Activated CD8-positive, alpha-beta T cell treated with anti-CD3 and anti-CD28 coated beads for 36 hours (primary cell): ENCODE results near the gene ORM1. TPM values are rescaled to one million over a fixed set of nuclear protein-coding genes. Genes with fewer than 3 reads are reported as not detected.
"Not testable (repeated sequence)": the region's sequence is repeated elsewhere in the genome, so short reads cannot be mapped to it uniquely, and the experiment has no call there.

Experiments
- ATAC-seq: fragments of 200-7000 bp; cut with Tn5 transposase; one replicate; pipeline ENCODE4 v1.10.0; 2021; ENCODE audit warnings: mild to moderate bottlenecking, moderate library complexity
- CTCF ChIA-PET: fragments of 350-600 bp; sonication (Branson Sonifier 250); formaldehyde crosslinking; loops from one replicate; lab custom pipeline; 2021; ENCODE audit warnings: antibody characterized with exemption; lab: Charles Lee
- POLR2A ChIA-PET: fragments of 350-600 bp; sonication (Branson Sonifier 250); formaldehyde crosslinking; loops from one replicate; lab custom pipeline; 2021; ENCODE audit warnings: antibody characterized with exemption; lab: Charles Lee
- DNase-seq: peaks from one replicate; pipeline ENCODE4 v3.0.0-alpha.2; 2020
- H3K27ac Mint-ChIP-seq: one replicate; pipeline ENCODE4 v1.8.0; 2021; ENCODE audit warnings: mild to moderate bottlenecking, mixed read lengths
- H3K27me3 Mint-ChIP-seq: one replicate; pipeline ENCODE4 v1.8.0; 2021; ENCODE audit warnings: mixed read lengths
- H3K36me3 Mint-ChIP-seq: one replicate; pipeline ENCODE4 v1.8.0; 2021; ENCODE audit warnings: low read depth, mixed read lengths
- H3K4me1 Mint-ChIP-seq: one replicate; pipeline ENCODE4 v1.8.0; 2021; ENCODE audit warnings: low read depth, mixed read lengths
- H3K4me3 Mint-ChIP-seq: one replicate; pipeline ENCODE4 v1.8.0; 2021; ENCODE audit warnings: mild to moderate bottlenecking, moderate library complexity, mixed read lengths
- H3K9me3 Mint-ChIP-seq: one replicate; pipeline ENCODE4 v1.8.0; 2021; ENCODE audit warnings: mixed read lengths
- intact Hi-C: fragments of 100-400 bp; cut with micrococcal nuclease; formaldehyde crosslinking; loops from one replicate; pipeline ENCODE4 v1.10.0; 2022
- total RNA-seq, 2 experiments: library from RNA; stranded (reverse); gene quantifications; one replicate each; pipeline ENCODE4 v1.2.3, GENCODE V29; 2021
- TF ChIP-seq, protein P1 (sequence below): fragments of 200-600 bp; IDR thresholded peaks from one replicate; pipeline ENCODE4 v1.8.0; 2022; ENCODE audit warnings: antibody characterized with exemption, mild to moderate bottlenecking

The ORM1 gene
- total RNA-seq, 2 experiments from 2014 or later, result not detected

- DNase-seq (no peak), ATAC-seq (no peak)
- POLR2A ChIA-PET, result no interaction called here
- TF ChIP-seq, protein P1, sequence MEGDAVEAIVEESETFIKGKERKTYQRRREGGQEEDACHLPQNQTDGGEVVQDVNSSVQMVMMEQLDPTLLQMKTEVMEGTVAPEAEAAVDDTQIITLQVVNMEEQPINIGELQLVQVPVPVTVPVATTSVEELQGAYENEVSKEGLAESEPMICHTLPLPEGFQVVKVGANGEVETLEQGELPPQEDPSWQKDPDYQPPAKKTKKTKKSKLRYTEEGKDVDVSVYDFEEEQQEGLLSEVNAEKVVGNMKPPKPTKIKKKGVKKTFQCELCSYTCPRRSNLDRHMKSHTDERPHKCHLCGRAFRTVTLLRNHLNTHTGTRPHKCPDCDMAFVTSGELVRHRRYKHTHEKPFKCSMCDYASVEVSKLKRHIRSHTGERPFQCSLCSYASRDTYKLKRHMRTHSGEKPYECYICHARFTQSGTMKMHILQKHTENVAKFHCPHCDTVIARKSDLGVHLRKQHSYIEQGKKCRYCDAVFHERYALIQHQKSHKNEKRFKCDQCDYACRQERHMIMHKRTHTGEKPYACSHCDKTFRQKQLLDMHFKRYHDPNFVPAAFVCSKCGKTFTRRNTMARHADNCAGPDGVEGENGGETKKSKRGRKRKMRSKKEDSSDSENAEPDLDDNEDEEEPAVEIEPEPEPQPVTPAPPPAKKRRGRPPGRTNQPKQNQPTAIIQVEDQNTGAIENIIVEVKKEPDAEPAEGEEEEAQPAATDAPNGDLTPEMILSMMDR, result no peak
- H3K4me3 Mint-ChIP-seq, result no peak overlapping the region
- no peaks in the 10 kb centered on the region for H3K36me3 Mint-ChIP-seq
- no peaks in the 10 kb centered on the region for H3K9me3 Mint-ChIP-seq
- H3K4me1 Mint-ChIP-seq, result peaks cover 6% of the 10 kb centered on the region
- intact Hi-C loops, result no loop called here
- CTCF ChIA-PET, result no interaction called here
- H3K27me3 Mint-ChIP-seq, result peaks cover 5% of the 10 kb centered on the region
- peak overlapping the region; percentile 70 for H3K27ac Mint-ChIP-seq
Observed at GRCh38 chr9:114318416-114318815, 4.5 kb upstream of the ORM1 start.

DNA sequence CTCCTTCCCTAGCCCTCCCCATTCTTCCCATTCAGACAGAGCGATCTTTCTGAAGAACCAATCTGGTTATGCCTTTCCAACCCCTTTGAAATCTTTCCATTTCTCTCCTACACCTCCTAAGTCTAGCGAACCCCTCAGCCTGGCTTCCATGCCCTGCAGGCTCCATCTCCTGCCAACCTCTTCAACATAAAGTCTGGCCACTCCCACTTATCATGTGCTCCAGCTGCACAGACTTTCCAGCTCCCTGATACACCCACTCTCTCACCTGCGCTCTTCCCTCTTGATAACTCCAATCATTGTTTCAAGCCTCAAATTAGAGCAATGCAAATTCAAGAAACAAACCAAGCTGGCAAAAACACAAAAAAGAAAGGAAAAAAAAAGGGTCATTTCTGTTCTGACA, 3.8 kb upstream of the ORM1 start:
- DNase-seq (no peak), ATAC-seq (no peak)
- H3K9me3 Mint-ChIP-seq, result no peaks in the 10 kb centered on the region
- H3K27ac Mint-ChIP-seq, result no peak overlapping the region
- H3K4me1 Mint-ChIP-seq, result peaks cover 6% of the 10 kb centered on the region
- TF ChIP-seq, protein P1, result no peak
- ChIA-PET POLR2A (no interaction called here), CTCF (interaction anchor here (1.3 kb wide), 1 partner anchor 28 kb away, joined by 3 read pairs; no protein-coding TSS in a partner anchor)
- H3K36me3 Mint-ChIP-seq, result no peaks in the 10 kb centered on the region
- intact Hi-C loops, result no loop called here
- peaks cover 5% of the 10 kb centered on the region for H3K27me3 Mint-ChIP-seq
- no peak overlapping the region for H3K4me3 Mint-ChIP-seq

DNA sequence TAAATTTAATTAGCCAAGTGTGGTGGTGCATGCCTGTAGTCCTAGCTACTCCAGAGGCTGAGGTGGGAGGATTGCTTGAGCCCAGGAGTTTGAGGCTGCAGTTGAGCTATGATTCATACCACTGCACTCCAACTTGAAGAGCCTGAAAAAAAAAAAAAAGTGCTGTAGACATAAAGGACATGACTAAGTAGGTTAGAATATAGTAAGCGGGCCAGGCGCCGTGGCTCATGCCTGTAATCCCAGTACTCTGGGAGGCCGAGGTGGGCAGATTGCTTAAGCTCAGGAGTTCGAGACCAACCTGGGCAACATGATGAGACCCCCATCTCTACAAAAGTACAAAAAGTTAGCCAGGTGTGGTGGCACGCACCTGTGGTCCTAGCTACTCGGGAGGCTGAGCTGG, 2.2 kb upstream of the ORM1 start:
- ATAC-seq, intact Hi-C loops, H3K9me3 Mint-ChIP-seq, H3K27ac Mint-ChIP-seq, H3K4me3 Mint-ChIP-seq, POLR2A ChIA-PET, H3K36me3 Mint-ChIP-seq, H3K4me1 Mint-ChIP-seq, H3K27me3 Mint-ChIP-seq, DNase-seq: not testable (repeated sequence)
- CTCF ChIA-PET, result interaction anchor here (1.4 to 1.6 kb wide), 2 partner anchors 30 to 212 kb away, joined by 3 to 7 read pairs; no protein-coding TSS in a partner anchor

DNA sequence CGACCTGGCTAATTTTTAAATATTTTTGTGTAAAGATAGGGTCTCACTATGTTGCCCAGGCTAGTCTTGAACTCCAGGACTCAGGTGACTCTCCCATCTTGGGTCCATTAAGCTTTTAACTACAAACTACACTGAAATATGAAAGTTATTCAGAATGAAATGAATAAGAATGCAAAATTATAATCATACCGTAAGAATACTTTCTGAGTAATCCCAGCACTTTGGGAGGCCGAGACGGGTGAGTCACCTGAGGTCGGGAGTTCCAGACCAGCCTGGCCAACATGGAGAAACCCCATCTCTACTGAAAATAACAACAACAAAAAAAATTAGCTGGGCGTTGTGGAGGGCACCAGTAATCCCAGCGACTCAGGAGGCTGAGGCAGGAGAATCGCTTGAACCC, 1.1 kb upstream of the ORM1 start:
- DNase-seq (no peak), ATAC-seq (no peak)
- Mint-ChIP-seq H3K27ac (no peak overlapping the region), H3K27me3 (peaks cover 5% of the 10 kb centered on the region), H3K4me1 (peaks cover 6% of the 10 kb centered on the region), H3K4me3 (no peak overlapping the region), H3K36me3 (no peaks in the 10 kb centered on the region), H3K9me3 (no peaks in the 10 kb centered on the region)
- intact Hi-C loops, result no loop called here
- ChIA-PET CTCF (interaction anchor here (0.6 to 1.6 kb wide), 2 partner anchors 15 to 31 kb away, joined by 3 to 7 read pairs; no protein-coding TSS in a partner anchor), POLR2A (no interaction called here)
- TF ChIP-seq, protein P1, result no peak

DNA sequence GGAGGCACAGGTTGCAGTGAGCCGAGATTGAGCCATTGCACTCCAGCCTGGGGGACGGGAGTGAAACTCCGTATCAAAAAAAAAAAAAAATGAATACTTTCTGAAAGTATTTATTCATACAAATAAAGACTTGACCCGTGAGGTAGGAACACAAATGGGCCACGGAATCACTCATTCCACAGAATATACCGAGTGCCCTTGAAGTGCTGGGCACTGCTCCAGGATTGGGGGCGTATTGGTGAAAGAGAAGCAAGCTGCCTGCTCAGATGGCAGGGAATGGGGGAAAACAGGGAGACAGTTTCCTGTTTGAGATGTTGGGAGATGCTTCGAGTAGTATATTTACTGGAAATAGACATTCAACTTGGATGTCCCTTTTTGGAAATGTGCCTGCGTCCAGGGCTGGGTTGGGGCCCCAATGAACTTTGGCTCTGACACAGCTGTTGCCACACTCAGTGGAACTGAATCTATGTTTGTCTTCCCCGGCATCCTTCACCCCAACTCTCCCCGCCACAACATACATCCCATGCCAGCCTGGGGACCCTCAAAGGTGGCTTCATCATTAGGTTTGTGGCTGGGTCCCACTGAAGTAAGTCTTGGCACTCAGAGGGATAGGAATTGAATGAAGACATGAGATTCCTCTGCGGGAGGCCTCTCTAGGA, 609 bp upstream of the ORM1 start:
- ATAC-seq, H3K4me3 Mint-ChIP-seq, H3K36me3 Mint-ChIP-seq, H3K27me3 Mint-ChIP-seq, DNase-seq, H3K4me1 Mint-ChIP-seq, intact Hi-C loops, POLR2A ChIA-PET, H3K27ac Mint-ChIP-seq, CTCF ChIA-PET, H3K9me3 Mint-ChIP-seq: not testable (repeated sequence)

DNA sequence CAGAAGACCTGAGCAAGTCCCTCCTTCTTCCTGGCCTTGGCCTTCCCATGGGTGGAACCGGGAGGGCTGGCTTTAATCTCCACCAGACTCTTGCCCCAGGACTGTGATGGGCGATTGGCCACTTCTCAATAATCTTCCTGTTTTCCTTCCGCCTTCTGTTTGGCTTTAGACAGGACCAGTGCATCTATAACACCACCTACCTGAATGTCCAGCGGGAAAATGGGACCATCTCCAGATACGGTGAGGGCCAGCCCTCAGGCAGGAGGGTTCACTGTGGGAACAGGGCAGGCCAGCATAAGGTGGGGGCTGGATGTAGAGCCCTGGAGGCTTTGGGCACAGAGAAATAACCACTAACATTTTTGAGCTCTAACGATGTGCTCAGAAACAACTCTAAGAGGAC, 951 bp downstream of the ORM1 start:
- H3K4me1 Mint-ChIP-seq, intact Hi-C loops, POLR2A ChIA-PET, H3K9me3 Mint-ChIP-seq, H3K27me3 Mint-ChIP-seq, H3K27ac Mint-ChIP-seq, H3K36me3 Mint-ChIP-seq, ATAC-seq, H3K4me3 Mint-ChIP-seq, CTCF ChIA-PET, DNase-seq: not testable (repeated sequence)
